Mesendoderm (in vitro differentiated cells): ENCODE measurements around the gene ITM2C.
A peak's percentile ranks its signal among the peaks of the same experiment; 100 is the strongest.

Experiments used
- DNase-seq: peaks from one replicate; pipeline ENCODE4 v3.0.0; 2013
- H2AK5ac ChIP-seq: 2 replicates; pipeline ENCODE4 v1.6.1; 2013; ENCODE audit warnings: low read length, inconsistent platforms
- H2BK120ac ChIP-seq: 2 replicates; pipeline ENCODE4 v1.6.1; 2013; ENCODE audit warnings: low read depth, mild to moderate bottlenecking, low read length, moderate library complexity, mixed read lengths
- H2BK15ac ChIP-seq: replicated peaks from 2 replicates; pipeline ENCODE4 v1.6.1; 2013; ENCODE audit warnings: low read depth, mild to moderate bottlenecking, moderate library complexity
- H2BK5ac ChIP-seq: 2 replicates; pipeline ENCODE4 v1.6.1; 2013; ENCODE audit warnings: low read length, inconsistent platforms
- H3K18ac ChIP-seq: 2 replicates; pipeline ENCODE4 v1.6.1; 2013; ENCODE audit warnings: mild to moderate bottlenecking, low read length, mixed read lengths
- H3K23ac ChIP-seq: one replicate; pipeline ENCODE4 v1.6.1; 2013; ENCODE audit warnings: low read length
- H3K27ac ChIP-seq: 2 replicates; pipeline ENCODE4 v1.5.1; 2013; ENCODE audit warnings: low read depth, mild to moderate bottlenecking, inconsistent platforms, low read length, moderate library complexity
- H3K27me3 ChIP-seq: 2 replicates; pipeline ENCODE4 v1.6.1; 2013; ENCODE audit warnings: low read length, control low read depth, mild to moderate bottlenecking, inconsistent platforms; ENCODE audit not compliant: insufficient read depth, poor library complexity
- H3K36me3 ChIP-seq: 2 replicates; pipeline ENCODE4 v1.6.1; 2013; ENCODE audit warnings: low read length, inconsistent platforms; ENCODE audit not compliant: control insufficient read depth, insufficient read depth
- H3K4ac ChIP-seq: one replicate; pipeline ENCODE4 v1.6.1; 2013; ENCODE audit warnings: low read depth, mild to moderate bottlenecking, low read length, moderate library complexity
- H3K4me1 ChIP-seq: 2 replicates; pipeline ENCODE4 v1.6.1; 2013; ENCODE audit warnings: low read depth, low read length, inconsistent platforms; ENCODE audit not compliant: control insufficient read depth
- H3K4me2 ChIP-seq: 2 replicates; pipeline ENCODE4 v1.6.1; 2013; ENCODE audit warnings: low read length
- H3K4me3 ChIP-seq: 2 replicates; pipeline ENCODE4 v1.5.1; 2013; ENCODE audit warnings: mild to moderate bottlenecking, low read length
- H3K56ac ChIP-seq: one replicate; pipeline ENCODE4 v1.6.1; 2013; ENCODE audit warnings: low read length
- H3K79me1 ChIP-seq: 2 replicates; pipeline ENCODE4 v1.6.1; 2013; ENCODE audit warnings: low read length, inconsistent platforms
- H3K79me2 ChIP-seq: 2 replicates; pipeline ENCODE4 v1.6.1; 2013; ENCODE audit warnings: mild to moderate bottlenecking, low read length; ENCODE audit not compliant: control insufficient read depth, insufficient read depth
- H3K9ac ChIP-seq: 2 replicates; pipeline ENCODE4 v1.6.1; 2013; ENCODE audit warnings: low read length, inconsistent platforms
- H4K5ac ChIP-seq: one replicate; pipeline ENCODE4 v1.6.1; 2013; ENCODE audit warnings: low read length
- H4K8ac ChIP-seq: one replicate; pipeline ENCODE4 v1.6.1; 2013; ENCODE audit warnings: low read depth, mild to moderate bottlenecking, control low read depth, low read length, moderate library complexity
- WGBS: extraction: QIAGEN DNeasy Blood & Tissue Kit; methylation state at CpG from one replicate; pipeline ENCODE4 v1.1.7; 2013; ENCODE audit warnings: low lambda C conversion rate, missing lambda C conversion rate; ENCODE audit not compliant: insufficient coverage; ENCODE audit errors: extremely low coverage; 5-methylcytosine and 5-hydroxymethylcytosine counted together

ITM2C gene

DNA sequence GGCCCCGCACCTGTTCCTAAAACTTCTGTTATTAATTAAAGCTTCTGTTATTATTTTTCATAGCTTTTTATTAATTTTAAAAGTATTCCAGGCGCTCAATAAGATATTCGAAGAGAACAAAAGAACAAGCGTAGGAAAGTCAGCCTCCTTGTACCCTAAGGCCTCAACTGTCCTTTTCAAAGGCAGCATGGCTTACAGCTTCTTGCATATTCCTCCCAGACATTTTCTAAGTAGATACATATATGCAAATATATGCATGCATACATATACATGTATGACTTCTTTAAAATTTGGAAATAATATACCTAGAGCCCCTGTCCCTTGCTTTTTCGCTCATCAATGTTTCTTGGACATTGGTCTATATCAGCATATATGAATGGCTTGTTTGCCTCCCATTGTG is 48.0 kb downstream of the ITM2C start:
- no peak overlapping the region for H3K27ac ChIP-seq
- H3K4me2 ChIP-seq: no peak overlapping the region
- no peaks in the 10 kb centered on the region for H3K79me1 ChIP-seq
- H3K4me1 ChIP-seq: no peaks in the 10 kb centered on the region
- H2BK120ac ChIP-seq: no peak overlapping the region
- no peak overlapping the region for H3K9ac ChIP-seq
- H3K36me3 ChIP-seq: no peaks in the 10 kb centered on the region
- no peak overlapping the region for H3K4me3 ChIP-seq
- H3K27me3 ChIP-seq: no peaks in the 10 kb centered on the region
- WGBS: no CpG with 5 or more reads among the region's 5 CpGs
- no peak overlapping the region for H4K5ac ChIP-seq
- H3K79me2 ChIP-seq: no peaks in the 10 kb centered on the region
- no peak overlapping the region for H3K56ac ChIP-seq
- H3K4ac ChIP-seq: no peak overlapping the region
- DNase-seq: no peak
- no peak overlapping the region for H2BK5ac ChIP-seq
- H2AK5ac ChIP-seq: no peak overlapping the region
- H3K23ac ChIP-seq: no peak overlapping the region
- no peak overlapping the region for H2BK15ac ChIP-seq
- H3K18ac ChIP-seq: no peak overlapping the region
- no peak overlapping the region for H4K8ac ChIP-seq

DNA sequence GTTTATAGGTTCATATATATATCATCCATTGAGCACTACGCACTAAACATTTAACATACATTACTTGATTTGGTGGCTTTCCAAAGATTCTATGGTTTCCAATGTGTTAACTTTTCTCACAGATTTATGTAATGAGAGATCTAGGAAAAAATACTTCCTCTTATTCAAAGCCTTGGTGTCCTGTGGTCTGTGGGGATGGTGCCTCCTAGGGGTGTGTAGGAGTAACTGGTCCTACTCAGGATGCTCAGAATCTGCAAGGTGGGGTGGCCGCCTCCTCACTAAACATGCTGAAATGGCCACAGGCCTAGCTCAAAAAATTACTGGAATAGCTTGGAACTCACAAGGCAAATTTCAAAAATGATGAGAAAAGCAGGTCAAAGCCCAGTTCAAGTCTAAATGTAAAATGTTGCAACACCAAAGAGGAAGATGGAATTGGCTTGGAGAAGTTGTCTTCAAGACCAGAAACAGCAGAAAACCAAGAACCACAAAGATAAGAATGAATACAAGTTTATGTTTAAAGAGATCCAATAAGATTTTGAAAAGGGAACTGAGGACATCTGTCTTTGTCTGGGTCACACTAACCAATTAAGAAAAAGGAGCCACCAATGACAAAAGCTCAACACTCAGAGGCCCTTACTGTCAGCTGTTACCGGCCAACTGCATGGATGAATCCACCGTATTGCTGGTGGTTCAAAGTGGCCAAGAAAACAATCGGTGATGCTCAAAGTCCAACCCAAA is 48.8 kb downstream of the ITM2C start:
- no peaks in the 10 kb centered on the region for H3K36me3 ChIP-seq
- no peak overlapping the region for H3K4me2 ChIP-seq
- H3K23ac ChIP-seq: no peak overlapping the region
- no peak overlapping the region for H2BK15ac ChIP-seq
- H3K4me3 ChIP-seq: no peak overlapping the region
- DNase-seq: peak; percentile 63
- no peak overlapping the region for H3K56ac ChIP-seq
- no CpG with 5 or more reads among the region's 5 CpGs for WGBS
- H3K18ac ChIP-seq: no peak overlapping the region
- H3K27ac ChIP-seq: no peak overlapping the region
- H3K4ac ChIP-seq: no peak overlapping the region
- no peaks in the 10 kb centered on the region for H3K79me1 ChIP-seq
- no peaks in the 10 kb centered on the region for H3K79me2 ChIP-seq
- H2BK120ac ChIP-seq: no peak overlapping the region
- H3K9ac ChIP-seq: no peak overlapping the region
- H2BK5ac ChIP-seq: no peak overlapping the region
- no peaks in the 10 kb centered on the region for H3K27me3 ChIP-seq
- H4K8ac ChIP-seq: no peak overlapping the region
- H3K4me1 ChIP-seq: no peaks in the 10 kb centered on the region
- no peak overlapping the region for H2AK5ac ChIP-seq
- no peak overlapping the region for H4K5ac ChIP-seq

DNA sequence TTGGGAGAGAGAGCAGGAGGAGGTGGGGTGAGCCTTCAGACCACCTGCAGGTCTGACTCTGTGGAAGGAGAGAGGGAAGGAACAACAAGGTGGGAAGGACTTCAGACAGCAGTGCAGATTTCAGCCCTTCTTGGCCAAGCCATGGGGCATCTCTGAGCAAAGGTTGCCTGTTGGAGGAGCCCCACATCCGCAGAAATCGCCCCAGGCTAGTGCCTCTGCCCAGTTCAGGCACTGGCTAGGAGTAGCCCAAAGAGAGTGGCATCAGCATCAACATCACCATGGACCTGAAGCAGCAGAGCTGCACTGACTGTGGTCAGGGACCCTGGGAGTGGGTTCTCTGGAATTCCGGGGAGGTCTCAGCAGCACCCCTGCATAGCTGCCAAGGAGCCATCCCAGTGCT is 50.1 kb downstream of the ITM2C start:
- Histone ChIP-seq H3K27me3 (no peaks in the 10 kb centered on the region), H2BK120ac (no peak overlapping the region), H3K23ac (no peak overlapping the region), H3K4ac (no peak overlapping the region), H3K4me2 (no peak overlapping the region), H2AK5ac (no peak overlapping the region), H3K4me3 (no peak overlapping the region), H2BK15ac (no peak overlapping the region), H3K18ac (no peak overlapping the region), H3K79me1 (no peaks in the 10 kb centered on the region), H3K79me2 (no peaks in the 10 kb centered on the region), H4K5ac (no peak overlapping the region), H4K8ac (no peak overlapping the region), H3K9ac (no peak overlapping the region), H3K4me1 (no peaks in the 10 kb centered on the region), H3K36me3 (no peaks in the 10 kb centered on the region), H3K27ac (no peak overlapping the region), H2BK5ac (no peak overlapping the region), H3K56ac (no peak overlapping the region)
- DNase-seq: no peak
- WGBS: no CpG with 5 or more reads among the region's 3 CpGs

DNA sequence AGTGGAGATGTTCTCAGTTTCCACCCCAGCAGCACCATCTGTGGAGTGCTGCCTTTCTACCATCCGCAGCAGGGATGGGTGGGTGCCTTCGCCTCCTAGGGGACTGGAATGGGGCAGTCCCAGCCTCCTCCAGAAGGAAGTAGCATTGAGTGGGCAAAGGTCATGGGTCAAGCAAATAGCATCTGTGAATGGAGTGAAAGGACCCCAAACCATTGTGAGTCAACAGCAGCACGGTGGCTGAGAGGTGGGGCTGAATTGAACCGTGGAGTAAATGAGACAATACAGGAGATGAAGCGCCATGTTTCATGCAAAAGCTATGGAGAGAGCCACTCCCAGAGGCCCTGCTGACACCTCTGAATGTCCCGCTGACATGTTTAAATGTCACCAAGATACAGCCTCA is 50.6 kb downstream of the ITM2C start:
- no peaks in the 10 kb centered on the region for H3K36me3 ChIP-seq
- H3K9ac ChIP-seq: no peak overlapping the region
- no peak overlapping the region for H4K8ac ChIP-seq
- no peak overlapping the region for H2BK15ac ChIP-seq
- no peaks in the 10 kb centered on the region for H3K27me3 ChIP-seq
- no CpG with 5 or more reads among the region's 6 CpGs for WGBS
- no peak overlapping the region for H3K4me2 ChIP-seq
- no peak for DNase-seq
- H3K4me3 ChIP-seq: no peak overlapping the region
- H2AK5ac ChIP-seq: no peak overlapping the region
- no peaks in the 10 kb centered on the region for H3K4me1 ChIP-seq
- H3K23ac ChIP-seq: no peak overlapping the region
- no peak overlapping the region for H3K56ac ChIP-seq
- H3K79me1 ChIP-seq: no peaks in the 10 kb centered on the region
- H4K5ac ChIP-seq: no peak overlapping the region
- no peaks in the 10 kb centered on the region for H3K79me2 ChIP-seq
- no peak overlapping the region for H3K18ac ChIP-seq
- H3K27ac ChIP-seq: no peak overlapping the region
- no peak overlapping the region for H2BK5ac ChIP-seq
- H2BK120ac ChIP-seq: no peak overlapping the region
- H3K4ac ChIP-seq: no peak overlapping the region

DNA sequence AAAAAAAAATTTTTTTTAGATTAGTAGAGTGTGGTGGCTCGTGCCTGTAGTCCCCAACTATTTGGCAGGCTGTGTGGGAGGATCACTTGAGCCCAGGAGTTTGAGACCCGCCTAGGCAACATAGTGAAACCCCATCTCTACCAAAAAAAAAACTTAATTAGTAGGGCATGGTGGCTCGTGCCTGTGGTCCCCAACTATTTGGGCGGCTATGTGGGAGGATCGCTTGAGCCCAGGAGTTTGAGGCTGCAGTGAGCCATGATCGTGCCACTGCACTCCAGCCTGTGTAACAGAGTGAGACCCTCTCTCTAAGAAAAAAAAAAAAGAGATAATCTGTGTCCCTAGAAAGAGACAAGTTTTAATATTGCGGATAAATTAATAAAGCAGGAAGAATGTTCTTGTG is 51.5 kb downstream of the ITM2C start:
- WGBS: no CpG with 5 or more reads among the region's 7 CpGs
- Histone ChIP-seq H3K4ac (no peak overlapping the region), H3K27ac (no peak overlapping the region), H3K4me1 (no peaks in the 10 kb centered on the region), H3K27me3 (no peaks in the 10 kb centered on the region), H4K8ac (no peak overlapping the region), H2BK120ac (no peak overlapping the region), H3K18ac (no peak overlapping the region), H2AK5ac (no peak overlapping the region), H3K4me2 (no peak overlapping the region), H3K9ac (no peak overlapping the region), H3K79me1 (no peaks in the 10 kb centered on the region), H2BK5ac (no peak overlapping the region), H3K23ac (no peak overlapping the region), H3K4me3 (no peak overlapping the region), H4K5ac (no peak overlapping the region), H2BK15ac (no peak overlapping the region), H3K56ac (no peak overlapping the region), H3K36me3 (no peaks in the 10 kb centered on the region), H3K79me2 (no peaks in the 10 kb centered on the region)
- no peak for DNase-seq

DNA sequence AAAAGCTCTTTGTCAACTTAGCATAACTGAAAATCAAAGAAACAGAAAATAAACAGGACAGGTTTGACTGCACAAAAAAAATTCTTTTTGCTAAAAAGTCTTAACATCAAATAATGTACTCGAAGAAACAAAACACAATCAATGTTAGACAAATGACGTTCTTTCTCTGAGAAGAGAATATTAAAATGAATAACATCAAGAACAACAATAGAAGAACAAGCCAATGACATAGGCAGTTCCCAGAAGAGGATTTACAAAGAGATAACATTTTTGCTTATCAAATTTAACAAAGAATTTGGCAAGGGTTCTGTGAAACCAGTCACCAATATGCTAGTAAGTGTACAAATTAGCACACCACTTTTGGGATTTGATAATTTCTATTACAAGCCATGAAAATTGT is 54.5 kb downstream of the ITM2C start:
- DNase-seq: no peak
- Histone ChIP-seq H3K4ac (no peak overlapping the region), H4K8ac (no peak overlapping the region), H3K23ac (no peak overlapping the region), H2BK120ac (no peak overlapping the region), H3K4me1 (no peaks in the 10 kb centered on the region), H3K79me2 (no peaks in the 10 kb centered on the region), H3K18ac (no peak overlapping the region), H3K9ac (no peak overlapping the region), H2AK5ac (no peak overlapping the region), H3K79me1 (no peaks in the 10 kb centered on the region), H3K56ac (no peak overlapping the region), H3K4me3 (no peak overlapping the region), H2BK5ac (no peak overlapping the region), H3K27ac (no peak overlapping the region), H4K5ac (no peak overlapping the region), H3K27me3 (no peaks in the 10 kb centered on the region), H2BK15ac (no peak overlapping the region), H3K36me3 (no peaks in the 10 kb centered on the region), H3K4me2 (no peak overlapping the region)
- no CpG with 5 or more reads among the region's 2 CpGs for WGBS
